Fibroblast of upper back skin (primary cell): ENCODE data around the gene CRKL.

Source experiments
- DNase-seq: peaks from one replicate; pipeline ENCODE4 v3.0.0-alpha.2; 2013

CRKL gene

DNA sequence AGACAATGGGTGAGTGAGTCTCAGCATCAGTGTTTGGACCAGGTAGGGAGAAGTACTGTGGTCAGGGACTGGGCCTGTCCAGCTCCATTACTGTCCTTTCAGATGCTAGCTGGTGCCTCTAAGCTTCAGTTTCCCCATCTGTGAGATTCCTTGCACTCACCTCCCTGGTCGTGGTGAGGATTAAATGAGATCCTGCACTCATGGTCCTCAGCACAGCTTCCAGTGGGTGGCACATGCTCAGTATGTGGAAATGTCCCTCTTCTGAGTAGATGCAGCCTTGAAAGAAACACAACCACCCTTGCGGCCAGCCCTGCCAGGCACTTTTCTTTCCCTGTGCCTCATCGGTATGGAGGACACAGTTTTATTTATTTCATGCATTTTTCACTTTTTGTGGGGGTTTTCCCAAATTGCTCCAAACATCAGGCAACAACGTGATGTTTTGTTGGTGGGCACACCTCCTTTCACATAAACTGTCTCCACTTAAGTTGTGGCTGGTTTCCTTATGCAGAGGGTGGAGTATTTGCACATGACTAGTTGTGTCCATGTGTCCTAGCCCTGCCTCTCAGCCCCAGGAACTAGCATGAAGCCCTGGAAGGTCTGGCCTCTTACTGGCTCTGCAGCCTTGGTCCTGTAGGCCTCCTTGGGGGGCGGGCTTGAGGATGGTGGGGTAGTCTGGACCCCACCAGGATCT is 66.0 kb downstream of the CRKL start:
- DNase-seq: no peak

DNA sequence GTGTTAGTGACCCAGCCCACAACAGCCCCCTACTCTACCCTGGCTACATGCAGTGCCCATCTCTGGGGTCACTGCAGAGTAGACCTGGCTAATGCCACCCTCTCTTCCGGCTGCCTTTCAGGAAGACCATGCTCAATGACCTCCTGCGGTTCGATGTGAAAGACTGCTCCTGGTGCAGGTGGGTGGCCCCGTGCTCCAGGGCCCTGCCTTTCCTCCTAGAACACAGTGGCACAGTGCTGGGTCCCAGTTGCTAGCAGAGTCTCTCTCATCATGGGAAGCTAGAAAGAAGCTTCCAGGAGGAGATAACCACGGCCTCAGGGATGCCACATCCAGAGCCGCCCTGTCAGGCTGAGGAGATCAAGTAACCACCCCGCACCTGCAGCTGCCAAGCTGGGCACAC is 68.5 kb downstream of the CRKL start:
- DNase-seq: no peak

- no peak for DNase-seq
Observed at GRCh38 chr22:20986365-20986764, 69.2 kb downstream of the CRKL start.

GRCh38 chr22:20987375-20987774 is 70.2 kb downstream of the CRKL start:
- no peak for DNase-seq

DNA sequence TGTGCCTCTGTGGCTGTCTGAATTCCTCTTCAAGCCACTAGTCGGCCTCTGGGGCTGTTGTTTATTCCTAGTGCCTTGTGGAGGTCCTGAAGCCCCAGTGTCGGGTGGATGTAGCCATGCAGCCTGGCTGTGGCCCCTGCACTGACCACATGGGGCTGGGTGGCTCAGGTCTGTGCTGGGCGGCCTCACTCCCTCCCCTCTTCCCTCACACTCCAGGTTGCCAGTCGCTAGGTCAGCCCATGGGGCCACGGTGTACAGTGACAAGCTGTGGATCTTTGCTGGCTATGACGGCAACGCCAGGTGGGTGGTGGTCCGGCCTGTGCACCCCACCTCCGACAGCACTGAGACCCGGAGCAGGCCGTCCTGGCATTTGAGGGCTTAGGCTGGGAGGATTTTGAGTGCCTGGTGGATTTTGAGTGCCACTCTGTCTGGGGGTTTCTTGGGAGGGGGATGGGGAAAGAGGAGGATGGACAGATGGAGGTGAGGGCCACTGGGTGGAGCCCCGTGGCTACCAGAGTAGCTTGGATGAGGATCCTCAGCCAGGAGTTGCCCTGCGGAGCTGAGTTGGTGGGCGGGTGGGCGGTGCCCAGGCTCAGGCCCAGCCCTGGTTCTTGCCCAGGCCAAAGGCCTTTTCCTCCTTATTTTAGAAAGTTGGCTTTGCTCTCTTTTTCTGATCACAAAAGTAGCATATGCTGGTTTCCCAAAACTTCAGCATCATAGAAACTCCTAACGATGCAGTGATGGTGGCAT is 71.5 kb downstream of the CRKL start:
- DNase-seq: no peak

DNA sequence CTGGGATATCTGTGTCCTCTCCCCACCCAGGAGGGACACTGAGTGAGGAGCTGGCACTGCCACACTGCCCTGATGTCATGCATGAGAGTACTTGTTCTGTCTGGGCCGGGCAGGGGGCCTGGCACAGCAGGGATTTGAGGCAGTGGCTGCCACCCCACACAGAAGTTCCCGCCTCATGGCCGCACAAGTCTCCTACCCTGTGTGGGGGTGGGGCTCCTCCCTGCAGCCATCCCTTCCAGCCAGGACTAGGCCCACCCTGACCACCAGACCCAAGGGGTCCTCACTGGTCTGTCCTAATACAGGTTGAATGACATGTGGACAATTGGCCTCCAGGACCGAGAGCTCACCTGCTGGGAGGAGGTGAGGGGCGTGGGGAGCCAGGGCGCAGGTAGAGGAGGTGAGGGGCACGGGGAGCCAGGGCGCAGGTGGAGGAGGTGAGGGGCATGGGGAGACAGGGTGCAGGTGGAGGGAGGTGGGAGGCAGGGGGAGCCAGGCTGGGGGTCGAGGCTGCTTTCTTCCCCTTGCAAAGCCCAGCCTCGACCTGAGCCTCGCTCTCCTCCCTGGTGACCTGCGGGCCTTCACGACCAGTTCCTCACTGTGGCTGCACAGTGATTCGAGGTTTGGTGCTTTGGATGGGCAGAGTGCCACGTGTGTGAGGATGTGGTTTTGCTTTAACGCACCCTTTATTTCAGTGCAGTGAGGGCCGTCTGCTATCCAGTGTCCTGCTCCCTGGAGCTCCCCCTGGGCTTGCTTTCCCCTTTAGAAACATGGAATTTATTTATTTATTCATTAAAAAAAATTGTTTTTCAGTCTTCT is 72.3 kb downstream of the CRKL start:
- DNase-seq: peak; percentile 38

DNA sequence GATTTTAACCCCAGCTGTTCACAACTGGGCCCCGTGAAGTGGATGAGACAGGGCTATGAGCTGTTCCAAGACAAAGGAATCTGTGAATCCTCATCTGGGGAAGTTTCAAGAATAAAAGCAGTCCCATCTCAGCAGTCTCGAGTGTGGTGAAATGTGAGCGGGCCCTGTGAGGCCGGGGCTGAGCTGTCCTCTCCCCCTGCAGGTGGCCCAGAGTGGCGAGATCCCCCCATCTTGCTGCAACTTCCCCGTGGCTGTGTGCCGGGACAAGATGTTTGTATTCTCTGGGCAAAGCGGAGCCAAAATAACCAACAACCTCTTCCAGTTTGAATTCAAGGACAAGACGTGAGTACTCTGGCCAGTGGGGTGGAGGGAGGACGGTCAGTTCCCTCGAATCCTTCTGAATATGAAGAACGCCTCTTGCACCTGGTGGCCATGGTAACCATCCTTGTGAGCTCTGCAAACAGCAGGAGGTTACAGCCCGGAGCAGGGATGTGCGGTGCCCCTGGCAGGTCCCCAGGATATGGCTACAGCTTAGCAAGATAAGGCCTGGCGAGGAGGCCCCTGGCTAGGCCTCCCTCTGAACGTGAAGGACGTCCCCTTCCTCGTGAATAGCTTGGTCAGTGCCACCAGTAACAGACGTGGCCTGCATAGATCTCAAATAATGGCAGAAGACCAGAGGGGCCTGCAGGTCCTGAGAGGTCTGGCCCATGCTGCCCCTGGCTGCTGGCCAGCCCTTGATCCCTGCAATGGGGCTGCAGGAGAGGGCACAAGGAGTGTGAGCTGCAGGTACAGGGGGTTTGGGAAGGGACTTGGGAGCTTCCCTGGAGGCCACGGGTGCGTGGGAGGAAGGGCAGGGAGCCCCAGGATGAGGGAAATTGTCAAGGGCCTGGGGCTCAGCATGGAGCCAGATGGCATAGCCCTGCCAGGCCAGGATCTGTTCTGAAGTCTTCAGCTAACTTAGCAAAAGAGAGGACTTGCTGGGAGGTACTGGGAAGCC is 73.3 kb downstream of the CRKL start:
- no peak for DNase-seq

DNA sequence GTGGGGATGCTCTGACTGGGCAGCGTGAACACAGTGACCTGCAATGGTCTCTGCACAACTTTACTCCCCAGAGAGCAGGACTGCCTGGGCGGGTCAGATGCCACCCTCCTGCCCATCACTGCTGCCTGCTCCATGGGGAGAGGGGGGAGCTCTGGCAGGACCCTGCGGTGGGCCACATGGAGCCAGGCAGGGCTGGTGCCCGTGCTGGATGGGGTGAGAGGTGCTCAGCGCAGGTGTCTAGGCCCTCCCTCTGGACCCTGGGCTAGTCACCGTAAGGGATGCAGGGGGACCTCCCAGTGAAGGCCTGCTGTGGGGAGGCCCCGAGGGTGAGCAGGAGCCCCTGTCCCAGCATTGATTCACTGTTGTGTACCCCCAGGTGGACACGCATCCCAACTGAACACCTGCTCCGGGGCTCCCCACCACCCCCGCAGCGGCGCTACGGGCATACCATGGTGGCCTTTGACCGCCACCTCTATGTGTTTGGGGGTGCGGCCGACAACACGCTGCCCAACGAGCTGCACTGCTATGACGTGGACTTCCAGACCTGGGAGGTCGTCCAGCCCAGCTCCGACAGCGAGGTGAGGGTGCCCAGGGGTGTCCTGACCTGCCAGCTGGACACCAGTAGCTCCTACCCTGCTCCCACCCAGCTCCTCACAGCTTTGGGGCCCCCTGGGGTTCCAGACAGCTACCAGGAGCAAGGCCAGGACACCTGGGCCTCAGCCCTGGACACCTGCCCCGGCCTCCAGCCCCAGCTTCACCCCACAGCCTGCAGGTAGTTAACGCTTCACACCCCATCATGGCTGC is 74.2 kb downstream of the CRKL start:
- no peak for DNase-seq

DNA sequence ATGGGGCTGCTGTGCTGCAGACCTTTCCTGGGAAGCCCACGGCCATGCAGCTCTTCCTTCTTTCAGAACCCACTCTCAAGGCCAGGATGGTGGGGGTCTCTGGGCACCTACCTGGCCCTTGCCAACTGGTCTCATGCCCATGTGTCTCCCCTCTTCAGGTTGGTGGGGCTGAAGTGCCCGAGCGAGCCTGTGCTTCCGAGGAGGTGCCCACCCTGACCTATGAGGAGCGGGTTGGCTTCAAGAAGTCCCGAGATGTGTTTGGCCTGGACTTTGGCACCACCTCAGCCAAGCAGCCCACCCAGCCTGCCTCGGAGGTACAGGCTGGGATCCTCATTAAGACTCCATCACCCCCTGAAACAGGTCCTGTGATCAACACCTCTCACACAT is 74.8 kb downstream of the CRKL start:
- DNase-seq: no peak

DNA sequence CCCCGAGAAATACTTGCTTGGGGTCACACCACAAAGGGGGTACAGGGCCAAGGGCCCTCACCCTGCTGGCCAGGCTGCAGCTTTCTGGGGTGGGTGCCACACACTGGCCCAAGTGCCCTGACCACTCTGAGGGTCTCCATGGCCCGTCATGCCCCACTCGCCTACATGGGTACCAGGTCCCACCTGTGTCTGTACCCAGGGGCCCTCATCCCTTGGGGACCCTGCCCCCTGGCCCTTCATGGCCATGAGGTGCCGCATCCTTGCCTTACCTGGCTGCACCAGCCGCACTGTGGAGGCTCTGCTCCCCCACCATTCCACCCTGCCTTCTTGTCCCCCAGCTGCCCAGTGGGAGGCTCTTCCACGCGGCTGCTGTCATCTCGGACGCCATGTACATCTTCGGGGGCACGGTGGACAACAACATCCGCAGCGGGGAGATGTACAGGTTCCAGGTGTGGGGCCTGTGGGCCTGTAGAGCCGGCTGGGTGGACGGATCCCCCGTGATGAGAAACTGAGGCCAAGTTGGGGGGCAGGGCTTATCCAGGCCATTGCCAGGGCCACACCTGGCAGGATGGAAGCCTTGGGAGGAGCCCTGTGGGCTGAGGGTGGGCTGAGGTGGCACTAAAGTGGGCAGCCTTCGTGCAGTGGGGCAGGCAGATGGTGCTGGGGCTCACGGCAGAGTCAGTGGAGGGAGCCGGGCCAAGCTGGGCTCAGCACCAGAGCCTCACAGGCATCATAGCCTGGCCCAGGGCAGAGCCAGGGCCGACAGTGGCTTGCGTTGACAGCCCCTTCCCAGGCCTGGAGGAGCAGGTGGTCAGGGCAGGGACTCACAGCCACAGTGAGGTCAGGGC is 75.5 kb downstream of the CRKL start:
- no peak for DNase-seq

- no peak for DNase-seq
Observed at GRCh38 chr22:20993304-20994127, 76.3 kb downstream of the CRKL start.

- DNase-seq: no peak
Observed at GRCh38 chr22:20994128-20994901, 77.1 kb downstream of the CRKL start.

DNA sequence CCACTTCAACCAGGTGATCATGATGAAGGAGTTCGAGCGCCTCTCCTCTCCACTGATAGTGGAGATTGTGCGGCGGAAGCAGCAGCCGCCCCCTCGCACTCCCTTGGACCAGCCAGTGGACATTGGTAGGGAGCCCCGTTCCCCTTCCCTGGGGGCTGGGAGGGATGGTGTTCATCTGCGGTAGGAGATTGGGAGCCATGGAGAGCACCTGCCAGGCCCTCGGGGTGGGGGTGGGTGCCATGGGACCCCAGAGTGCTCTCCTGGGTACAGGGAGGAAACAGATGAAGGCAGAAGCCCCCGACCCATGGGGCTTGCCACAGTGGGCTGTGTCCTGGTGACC is 77.7 kb downstream of the CRKL start:
- no peak for DNase-seq

GRCh38 chr22:20995329-20996030 is 78.3 kb downstream of the CRKL start:
- no peak for DNase-seq

GRCh38 chr22:20996031-20996410 is 78.8 kb downstream of the CRKL start:
- DNase-seq: no peak

DNA sequence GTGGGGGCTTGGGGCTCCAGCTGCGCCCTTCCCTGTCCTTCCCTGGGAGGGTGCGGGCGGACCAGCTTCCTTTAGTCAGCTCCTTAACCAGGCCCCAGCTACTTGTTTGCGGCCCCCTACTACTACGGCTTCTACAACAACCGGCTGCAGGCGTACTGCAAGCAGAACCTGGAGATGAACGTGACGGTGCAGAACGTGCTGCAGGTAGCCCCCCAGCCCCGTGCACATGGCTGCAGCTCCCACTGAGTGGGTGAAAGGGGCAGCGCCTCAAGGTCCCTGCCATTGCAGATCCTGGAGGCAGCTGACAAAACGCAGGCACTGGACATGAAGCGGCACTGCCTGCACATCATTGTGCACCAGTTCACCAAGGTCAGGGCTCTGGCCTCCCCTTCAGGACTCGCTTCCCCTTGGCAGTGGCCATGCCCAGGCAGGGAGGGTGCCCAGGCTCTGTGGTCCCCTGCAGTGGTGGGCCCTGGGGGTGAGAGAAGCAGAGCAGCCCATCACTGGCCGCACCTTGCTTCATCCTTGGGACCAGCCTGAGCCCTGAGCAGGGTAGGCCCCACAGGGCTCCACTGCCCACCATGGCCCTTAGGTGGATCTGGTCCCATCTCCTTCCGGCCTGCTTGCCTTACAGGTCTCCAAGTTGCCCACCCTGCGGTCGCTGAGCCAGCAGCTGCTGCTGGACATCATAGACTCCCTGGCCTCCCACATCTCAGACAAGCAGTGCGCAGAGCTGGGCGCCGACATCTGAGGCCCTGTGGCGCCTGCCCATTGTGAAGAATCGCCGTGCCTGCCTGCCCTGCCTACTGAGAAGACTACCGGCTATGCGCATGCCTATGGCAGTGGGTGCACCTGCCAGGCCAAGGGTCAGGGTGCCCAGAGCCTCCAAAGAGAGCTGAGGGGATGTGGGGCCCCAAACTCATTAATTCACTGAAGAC is 79.7 kb downstream of the CRKL start:
- no peak for DNase-seq

DNA sequence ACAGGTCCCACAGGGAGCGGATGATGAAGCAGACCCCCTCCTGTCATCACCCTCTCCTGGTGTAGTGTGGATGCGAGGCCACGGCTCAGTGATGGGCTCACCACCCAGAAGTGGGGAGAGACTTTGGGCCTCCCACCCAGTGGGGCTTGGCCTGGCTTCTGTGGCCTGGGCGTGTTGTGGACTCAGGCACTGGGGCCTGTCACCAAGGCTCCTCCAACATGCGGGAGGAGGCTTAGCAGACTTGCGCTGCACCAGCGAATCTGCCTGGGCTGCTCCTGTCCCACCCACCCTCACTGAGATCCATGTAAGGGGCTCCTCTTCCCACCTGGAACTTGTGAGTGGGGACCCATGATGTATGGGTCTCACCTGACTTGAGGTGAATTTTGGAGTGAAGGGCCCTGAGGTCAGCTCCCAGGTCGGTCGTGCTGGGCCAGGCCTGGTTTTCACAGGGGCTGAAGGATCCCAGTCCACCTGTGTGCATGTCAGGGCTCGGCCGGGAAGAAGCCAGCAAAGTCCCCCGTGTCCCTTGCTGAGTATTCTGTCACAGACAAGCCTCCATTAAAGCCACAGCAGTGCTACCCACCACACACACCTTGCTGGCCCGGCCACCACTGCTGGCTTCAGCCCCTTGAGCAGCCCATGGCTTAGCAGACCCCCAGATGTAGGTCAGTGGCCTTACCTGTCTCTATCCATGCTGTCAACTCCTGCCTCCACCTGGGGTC is 80.5 kb downstream of the CRKL start:
- no peak for DNase-seq
